Epithelial cell of prostate (primary cell): ENCODE measurements around the gene LTB4R.

ENCODE experiments used
- DNase-seq: peaks from one replicate; pipeline ENCODE4 v3.0.0-alpha.2; 2011; ENCODE audit warnings: low read depth, low spot score
- H3K27ac ChIP-seq: fragments of 450-650 bp; 2 replicates; pipeline ENCODE4 v1.5.1; 2017; ENCODE audit warnings: mild to moderate bottlenecking

The LTB4R gene

DNA sequence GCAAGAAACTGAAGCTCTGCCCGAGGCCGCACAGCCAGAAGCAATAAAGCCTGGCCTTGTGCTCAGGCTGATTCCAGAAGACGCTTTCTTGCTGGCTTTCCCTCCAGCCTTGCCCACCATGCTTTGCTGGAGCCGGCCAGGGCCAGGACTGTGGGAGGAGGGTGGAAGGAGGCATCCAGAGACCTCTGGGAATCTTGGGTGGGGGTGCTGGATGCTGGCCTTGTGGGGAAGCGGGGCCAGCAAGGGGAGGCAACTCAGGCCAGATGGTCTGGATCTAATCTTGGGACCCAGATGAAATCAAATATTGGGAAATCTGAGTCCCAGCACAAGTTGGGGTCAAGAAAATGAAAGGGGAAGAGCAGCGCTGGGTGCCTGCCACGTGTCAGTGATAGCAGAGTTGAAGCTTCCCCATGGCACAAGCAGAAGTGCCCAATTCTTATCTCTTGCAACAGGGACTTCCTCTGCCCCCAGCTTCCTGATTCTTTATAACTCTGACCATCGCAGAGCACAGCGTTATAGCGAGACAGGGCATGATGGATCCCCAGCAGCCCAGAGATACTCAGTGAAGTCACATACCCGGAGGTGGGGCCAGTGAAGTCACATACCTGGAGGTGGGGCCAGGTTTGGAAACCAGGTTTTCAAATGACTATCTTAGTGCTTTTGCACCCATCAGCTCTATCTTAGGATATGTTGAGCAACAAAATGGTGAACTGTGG is 33.5 kb upstream of the LTB4R start:
- no peak for DNase-seq
- H3K27ac ChIP-seq, result no peak overlapping the region

DNA sequence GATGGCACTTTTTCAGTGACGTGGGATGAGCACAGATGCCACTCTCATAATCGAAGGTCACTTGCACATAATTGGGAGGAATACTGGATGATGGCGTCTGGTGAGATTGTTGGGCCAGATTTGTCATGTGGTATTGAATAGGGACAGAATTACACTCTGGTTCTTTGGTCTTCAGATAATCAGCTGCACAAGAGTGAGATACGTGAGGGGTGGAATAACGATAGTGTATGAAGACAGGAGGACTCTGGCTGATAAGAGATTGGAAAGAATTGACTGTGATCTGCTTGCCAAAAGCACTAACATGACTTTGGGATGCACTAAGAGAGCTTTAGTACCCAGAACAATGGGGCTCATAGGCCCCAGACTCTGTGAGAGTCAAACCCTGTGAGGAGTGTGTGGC is 32.9 kb upstream of the LTB4R start:
- no peak for DNase-seq
- peak overlapping the region; percentile 84 for H3K27ac ChIP-seq

DNA sequence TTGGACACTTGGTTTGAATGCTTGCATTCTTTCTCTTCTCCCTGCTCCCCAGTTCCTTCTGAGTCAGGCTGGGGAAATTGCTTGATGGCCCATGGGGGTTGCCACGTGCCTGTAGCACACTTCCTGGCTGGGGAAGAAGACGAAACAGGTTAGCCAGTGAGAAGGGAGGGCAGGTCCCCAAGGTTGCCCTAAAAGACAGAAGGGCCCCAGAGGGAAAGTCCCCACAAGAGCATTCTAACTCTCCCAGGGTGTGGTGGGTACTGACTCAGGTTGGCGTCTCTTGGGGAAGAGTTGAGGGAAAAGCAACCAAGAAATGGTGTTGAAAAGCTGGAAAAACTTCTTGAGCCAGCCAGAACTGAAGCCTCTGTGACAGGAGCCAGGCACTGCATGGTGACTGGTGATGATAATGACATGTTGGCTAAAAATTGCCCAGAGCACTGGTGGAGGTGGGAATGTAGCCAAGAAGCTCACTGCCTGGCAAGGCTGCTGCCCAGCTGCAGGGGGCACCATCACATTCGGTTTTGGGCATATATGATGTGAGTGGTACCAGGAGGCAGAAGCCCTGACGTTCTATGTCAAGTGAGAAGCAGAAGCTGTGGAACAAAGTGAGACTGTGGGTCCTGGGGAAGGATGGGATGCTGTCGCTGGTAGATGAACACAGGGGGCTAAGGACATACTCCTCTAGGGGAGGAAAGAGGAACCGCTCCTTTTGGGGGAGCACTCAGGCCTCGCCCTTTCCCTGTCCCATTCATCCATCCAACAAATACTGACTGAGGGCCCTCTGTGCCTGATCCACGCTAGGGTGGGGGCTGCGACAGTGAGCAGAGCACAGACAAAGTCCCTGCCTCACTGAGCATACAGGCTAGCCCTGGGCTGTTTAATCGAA is 31.8 kb upstream of the LTB4R start:
- peak; percentile 39 for DNase-seq
- H3K27ac ChIP-seq, result peak overlapping the region; percentile 84

GRCh38 chr14:24280797-24281460 is 30.4 kb upstream of the LTB4R start:
- peak overlapping the region; percentile 84 for H3K27ac ChIP-seq

GRCh38 chr14:24281636-24282035 is 29.7 kb upstream of the LTB4R start:
- H3K27ac ChIP-seq, result peak overlapping the region; percentile 84
- DNase-seq, result no peak

More at GRCh38 chr14:24280797-24281460, 30.4 kb upstream of the LTB4R start:
- no peak for DNase-seq

DNA sequence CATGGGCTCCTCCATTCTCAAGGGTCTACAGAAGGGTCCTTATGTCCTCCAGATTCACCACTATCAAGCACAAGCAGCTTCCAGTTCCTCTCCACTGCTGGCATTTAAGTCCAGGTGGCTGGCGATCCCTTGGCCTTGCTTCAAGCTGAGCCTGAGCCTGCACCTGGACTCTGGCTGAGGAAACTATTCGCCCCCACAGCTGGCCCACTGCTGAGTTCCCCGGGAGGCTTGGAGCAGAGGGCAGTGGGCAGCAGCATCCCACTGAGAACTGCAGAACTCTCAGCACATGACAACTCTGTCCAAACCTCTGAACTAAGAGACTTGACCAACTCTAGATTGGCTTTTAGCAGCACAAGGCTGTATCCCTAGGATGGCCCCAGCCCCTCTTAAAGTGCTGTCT is 28.6 kb upstream of the LTB4R start:
- no peak overlapping the region for H3K27ac ChIP-seq
- no peak for DNase-seq

DNA sequence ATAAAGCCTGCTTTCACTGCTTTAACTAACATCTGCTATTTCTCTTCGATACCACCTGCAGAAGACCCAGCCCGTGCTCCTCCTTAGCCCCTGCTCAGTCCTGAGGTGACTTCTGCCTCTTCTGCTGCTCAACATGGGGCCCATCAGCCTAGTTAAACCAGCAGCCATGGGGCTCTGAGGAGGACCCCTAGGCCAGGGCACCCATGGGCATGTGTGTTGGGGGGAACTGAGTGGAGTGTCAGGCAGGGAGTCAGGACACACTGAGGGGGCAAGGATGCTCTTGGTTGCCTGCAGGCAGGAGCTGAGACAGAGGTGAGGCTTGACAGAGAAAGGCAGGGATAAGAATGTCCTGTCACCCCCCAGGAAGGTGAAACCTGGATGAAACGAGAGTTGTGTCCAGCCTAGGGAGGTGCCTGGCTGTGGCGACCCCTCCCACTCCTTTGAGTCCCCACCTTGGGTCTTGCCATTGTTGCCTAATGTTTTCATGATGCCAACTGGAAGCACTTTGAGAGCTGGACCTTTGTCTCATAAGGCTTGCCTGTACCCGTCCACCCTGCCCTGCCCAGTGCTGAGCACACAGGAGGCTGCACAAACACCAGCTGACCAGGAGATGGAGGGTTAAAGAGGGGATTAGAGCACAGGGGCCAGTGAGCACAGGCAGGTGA is 27.4 kb upstream of the LTB4R start:
- no peak for DNase-seq
- H3K27ac ChIP-seq, result peak overlapping the region; percentile 67

- no peak for DNase-seq
- H3K27ac ChIP-seq, result peak overlapping the region; percentile 67
These were observed 26.7 kb upstream of the LTB4R start for GRCh38 chr14:24284501-24285035.

DNA sequence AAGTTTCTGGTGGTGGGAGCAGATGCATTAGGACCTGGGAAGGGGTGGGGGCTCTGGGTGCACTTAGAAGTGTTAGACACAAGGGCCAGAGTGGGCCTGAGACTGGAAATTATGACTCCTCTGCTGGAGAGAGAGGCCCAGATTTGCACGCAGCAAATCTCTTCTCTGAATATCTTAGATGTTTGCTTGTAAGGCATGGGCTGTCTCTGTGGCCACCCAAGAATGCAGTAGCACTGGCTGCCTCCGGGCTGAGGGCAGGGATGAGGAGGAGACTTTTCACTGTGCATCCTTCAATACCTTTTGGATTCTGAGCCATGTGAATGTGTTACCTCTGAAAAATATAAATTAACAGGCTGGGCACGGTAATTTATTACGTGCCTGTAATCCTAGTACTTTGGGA is 26.0 kb upstream of the LTB4R start:
- H3K27ac ChIP-seq, result peak overlapping the region; percentile 67

GRCh38 chr14:24286996-24287395 is 24.3 kb upstream of the LTB4R start:
- DNase-seq, result no peak
- H3K27ac ChIP-seq, result peak overlapping the region; percentile 4

More for the DNA sequence above, 26.0 kb upstream of the LTB4R start:
- DNase-seq, result no peak

DNA sequence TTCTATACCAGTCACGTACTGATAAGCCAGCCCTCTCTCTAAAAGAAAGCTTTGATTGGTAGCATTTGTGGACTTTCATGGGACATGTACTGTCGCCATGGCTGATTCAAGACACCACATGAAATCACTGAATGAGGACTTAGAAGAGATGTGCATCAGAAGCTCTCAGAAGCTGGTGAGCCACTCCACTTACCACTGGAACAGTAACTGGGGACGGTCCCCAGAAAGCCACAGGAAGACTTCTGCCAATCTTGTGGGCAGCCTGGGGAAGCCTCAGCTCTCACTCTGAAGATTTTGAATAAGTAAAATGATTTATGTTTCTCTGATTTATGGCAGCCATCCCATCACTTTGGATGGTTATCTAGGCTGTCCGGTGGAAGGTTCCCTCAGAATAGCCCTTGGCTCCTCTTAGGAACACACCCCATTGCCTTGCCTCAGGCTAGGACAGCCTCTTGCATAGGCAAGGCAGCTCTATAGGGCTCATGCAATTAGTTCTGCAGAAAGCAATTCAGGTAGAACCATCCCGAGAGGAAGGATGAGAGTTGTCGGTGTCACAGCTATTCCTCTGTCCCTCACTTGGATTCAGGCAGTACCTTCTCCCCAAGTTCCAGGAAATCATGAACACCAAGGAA is 21.5 kb upstream of the LTB4R start:
- DNase-seq, result no peak
- no peak overlapping the region for H3K27ac ChIP-seq

DNA sequence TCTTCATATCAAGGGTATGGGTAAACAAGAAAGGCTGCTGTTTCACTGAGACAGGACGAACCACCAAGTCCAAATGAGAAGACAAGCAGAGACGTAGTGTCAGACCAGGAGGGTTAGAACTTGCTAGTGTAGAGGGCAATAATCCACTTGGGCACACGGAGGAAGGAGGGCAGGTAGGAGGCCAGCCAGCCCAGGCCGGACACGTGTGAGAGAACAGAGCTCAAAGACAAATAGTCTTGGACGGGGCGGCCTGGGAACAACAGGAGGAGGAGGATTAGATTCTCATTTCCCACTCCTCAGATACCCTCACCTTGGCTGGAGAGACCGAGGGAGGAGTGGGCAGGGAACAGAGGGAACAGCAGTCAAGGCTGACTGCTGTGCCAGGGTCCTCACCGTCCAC is 20.6 kb upstream of the LTB4R start:
- no peak for DNase-seq
- H3K27ac ChIP-seq, result no peak overlapping the region

GRCh38 chr14:24291446-24292117 is 19.7 kb upstream of the LTB4R start:
- H3K27ac ChIP-seq, result no peak overlapping the region
- DNase-seq, result no peak

DNA sequence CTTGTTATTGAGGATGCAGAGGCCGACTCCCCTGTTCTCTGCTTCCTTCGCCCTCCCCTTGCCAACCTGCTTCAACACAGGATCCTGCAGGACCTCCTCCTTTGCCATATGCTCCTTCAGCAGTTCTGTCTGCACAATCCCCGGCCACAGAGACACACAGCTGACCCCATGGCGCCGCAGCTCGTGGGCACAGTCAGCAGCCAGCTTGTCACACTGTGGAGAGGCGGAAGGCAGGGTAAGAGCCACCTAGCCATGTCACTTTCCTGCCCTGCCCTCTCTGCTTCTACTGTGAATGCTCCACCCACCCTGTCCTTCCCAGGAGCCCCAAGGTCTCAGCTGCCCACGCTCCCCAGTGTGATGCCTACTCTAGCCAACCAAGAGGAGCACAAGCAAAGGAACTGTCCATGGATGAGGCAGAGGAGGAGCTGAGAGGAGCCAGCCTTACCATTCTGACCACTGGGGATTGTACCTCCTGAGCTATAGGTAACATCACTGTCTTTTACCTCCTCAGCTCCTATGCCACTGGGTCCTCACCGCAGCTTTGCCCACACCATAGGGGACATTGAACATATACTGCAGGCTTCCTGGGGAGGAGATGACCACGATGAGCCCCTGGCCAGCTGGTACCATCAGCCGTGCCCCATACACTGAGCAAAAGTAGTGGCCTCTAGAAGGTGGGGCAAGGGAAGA is 19.0 kb upstream of the LTB4R start:
- no peak for DNase-seq

DNA sequence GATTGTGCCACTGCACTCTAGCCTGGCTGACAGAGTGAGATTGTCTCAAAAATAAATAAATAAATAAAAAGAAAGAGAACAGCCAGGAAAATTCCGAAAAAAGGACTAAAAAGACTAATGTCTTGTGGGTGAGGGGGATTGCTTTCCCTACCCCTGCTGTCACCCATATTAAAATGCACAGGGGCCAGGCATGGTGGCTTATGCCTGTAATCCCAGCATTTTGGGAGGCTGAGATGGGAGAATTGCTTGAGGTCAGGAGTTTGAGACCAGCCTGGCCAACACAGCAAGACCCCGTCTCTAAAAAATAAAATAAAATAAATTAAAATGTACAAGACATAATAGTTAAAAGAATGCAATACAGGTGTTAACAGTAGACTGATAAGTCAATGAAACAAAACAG is 17.8 kb upstream of the LTB4R start:
- H3K27ac ChIP-seq, result no peak overlapping the region
- no peak for DNase-seq

More for the DNA sequence above, 19.0 kb upstream of the LTB4R start:
- H3K27ac ChIP-seq, result no peak overlapping the region

DNA sequence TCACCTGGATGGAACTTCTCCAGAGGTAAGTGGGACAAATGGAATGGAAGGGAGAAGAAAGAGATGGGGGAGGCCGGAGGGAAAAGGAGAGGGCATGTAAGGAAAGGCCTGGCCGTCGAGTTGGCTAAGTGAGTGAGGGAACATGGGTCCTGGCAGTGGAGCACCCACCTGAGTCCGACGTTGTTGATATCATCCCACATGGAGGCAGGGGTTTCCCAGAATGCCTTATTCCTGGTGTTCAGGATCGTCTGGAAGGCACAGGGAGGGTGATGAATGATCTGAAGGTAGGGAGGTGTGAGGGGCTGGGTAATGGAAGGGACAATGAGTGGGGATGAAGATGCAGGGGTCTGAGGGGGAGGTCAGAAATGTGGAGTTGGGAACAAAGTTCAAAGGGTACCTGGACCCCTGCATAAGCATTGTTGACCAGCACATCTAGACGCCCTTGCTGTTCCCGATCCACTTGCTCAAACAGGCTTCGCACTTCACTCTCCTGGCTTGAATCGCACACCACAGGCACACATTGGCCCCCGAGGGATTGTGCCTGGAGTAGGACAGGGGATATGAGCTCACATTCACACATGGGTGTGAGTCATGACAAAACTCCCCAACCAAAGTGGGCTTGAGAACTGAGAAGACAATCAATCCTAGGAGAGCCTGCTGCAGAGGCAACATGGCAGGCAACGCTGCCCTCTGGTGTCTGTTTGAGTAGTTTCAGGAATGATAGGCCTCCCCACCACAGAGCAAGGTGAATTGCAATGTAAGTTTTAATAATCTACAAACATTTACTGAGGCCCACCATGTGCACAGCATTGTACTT is 14.8 kb upstream of the LTB4R start:
- peak overlapping the region; percentile 98 for H3K27ac ChIP-seq
- peak; percentile 81 for DNase-seq

- no peak for DNase-seq
- peak overlapping the region; percentile 98 for H3K27ac ChIP-seq
These were observed 13.9 kb upstream of the LTB4R start for GRCh38 chr14:24297190-24297964.
